HepG2 (cell line): ENCODE measurements around the gene ZNF117. TPM values are rescaled to one million over a fixed set of nuclear protein-coding genes. Genes with fewer than 3 reads are reported as not detected.

ENCODE experiments used
- DNMT1 ChIP-seq: sonication (generic); formaldehyde crosslinking; IDR thresholded peaks from 2 replicates; pipeline ENCODE4 v1.5.1; 2020; ENCODE audit warnings: mild to moderate bottlenecking, missing genetic modification reagents
- FIP1L1 ChIP-seq: fragments of 200-400 bp; formaldehyde crosslinking; IDR thresholded peaks from 2 replicates; pipeline ENCODE4 v1.6.1; 2018; ENCODE audit warnings: low read depth, mild to moderate bottlenecking, low read length, moderate library complexity, borderline replicate concordance; ENCODE audit not compliant: insufficient read depth
- FOXO1 ChIP-seq: sonication (generic); formaldehyde crosslinking; IDR thresholded peaks from 2 replicates; pipeline ENCODE4 v1.4.0; 2020; ENCODE audit warnings: missing genetic modification reagents
- NR1H2 ChIP-seq: sonication (generic); formaldehyde crosslinking; IDR thresholded peaks from 2 replicates; pipeline ENCODE4 v1.8.1; 2022; ENCODE audit warnings: low read depth, missing genetic modification reagents, borderline replicate concordance
- POLR2AphosphoS5 ChIP-seq: IDR thresholded peaks from 2 replicates; pipeline ENCODE4 v1.6.1; 2012; ENCODE audit warnings: low read depth, low read length
- ZNF530 ChIP-seq: sonication (generic); formaldehyde crosslinking; IDR thresholded peaks from 2 replicates; pipeline ENCODE4 v1.5.0; 2020; ENCODE audit warnings: low read depth, mild to moderate bottlenecking, missing genetic modification reagents
- ZNF546 ChIP-seq: sonication (generic); formaldehyde crosslinking; conservative IDR thresholded peaks from 2 replicates; pipeline ENCODE4 v1.8.1; 2023; ENCODE audit warnings: mild to moderate bottlenecking, missing genetic modification reagents
- ZNF547 ChIP-seq: sonication (generic); formaldehyde crosslinking; IDR thresholded peaks from 2 replicates; pipeline ENCODE4 v1.5.1; 2020; ENCODE audit warnings: mild to moderate bottlenecking, missing genetic modification reagents
- ZNF746 ChIP-seq: sonication (generic); formaldehyde crosslinking; IDR thresholded peaks from 2 replicates; pipeline ENCODE4 v1.8.0; 2022; ENCODE audit warnings: mild to moderate bottlenecking, missing genetic modification reagents
- ZNF768 ChIP-seq: sonication (generic); formaldehyde crosslinking; IDR thresholded peaks from 2 replicates; pipeline ENCODE4 v1.4.0; 2020; ENCODE audit warnings: missing genetic modification reagents
- ZNF772 ChIP-seq: sonication (generic); formaldehyde crosslinking; IDR thresholded peaks from 2 replicates; pipeline ENCODE4 v1.5.0; 2020; ENCODE audit warnings: mild to moderate bottlenecking, missing genetic modification reagents
- ZNF792 ChIP-seq: IDR thresholded peaks from 2 replicates; pipeline ENCODE4 v1.6.1; 2016
- ZSCAN9 ChIP-seq: IDR thresholded peaks from 2 replicates; pipeline ENCODE4 v1.6.1; 2016; ENCODE audit warnings: borderline replicate concordance
- polyA plus RNA-seq, 8 experiments: library from polyadenylated mRNA; depleted of rRNA in 3 of 8; stranded (reverse) in 7 of 8; unstranded in 1 of 8; fragments of >200 nt; fragmentation: Illumina TruSeq in 4 of 8; extraction: Trizol in 4 of 8; gene quantifications; 2 replicates each; pipeline versions ENCODE4 v1.2.1 to v1.2.3, GENCODE V29; 2011 to 2016; ENCODE audit warnings: low read depth in 4 of 8, missing spikeins in 1 of 8, mixed read lengths in 1 of 8; ENCODE audit not compliant: insufficient read depth in 1 of 8
- total RNA-seq, 5 experiments: library from RNA; depleted of rRNA; stranded (reverse); fragments of >200 nt; fragmentation: Illumina TruSeq; extraction: Trizol; gene quantifications; 2 replicates each; pipeline ENCODE4 v1.2.3, GENCODE V29; 2016; ENCODE audit warnings: low read depth in 1 of 5
- TF ChIP-seq, protein P1 (sequence below): sonication (generic); formaldehyde crosslinking; IDR thresholded peaks from 2 replicates; pipeline ENCODE4 v1.5.0; 2020; ENCODE audit warnings: mild to moderate bottlenecking, missing genetic modification reagents, moderate library complexity
- TF ChIP-seq, protein P2 (sequence below): sonication (generic); formaldehyde crosslinking; IDR thresholded peaks from 2 replicates; pipeline ENCODE4 v1.5.0; 2020; ENCODE audit warnings: missing genetic modification reagents, mild to moderate bottlenecking, borderline replicate concordance
- TF ChIP-seq, protein P3 (sequence below): sonication (generic); formaldehyde crosslinking; IDR thresholded peaks from 2 replicates; pipeline ENCODE4 v1.9.0; 2021; ENCODE audit warnings: missing genetic modification reagents, borderline replicate concordance
- TF ChIP-seq, protein P4 (sequence below): IDR thresholded peaks from 2 replicates; pipeline ENCODE4 v1.6.1; 2016; ENCODE audit warnings: missing biosample characterization, missing genetic modification reagents, low read depth
- TF ChIP-seq, protein P5 (sequence below): sonication (generic); formaldehyde crosslinking; IDR thresholded peaks from 2 replicates; pipeline ENCODE4 v1.4.0; 2020; ENCODE audit warnings: missing genetic modification reagents
- TF ChIP-seq, protein P6 (sequence below): sonication (generic); formaldehyde crosslinking; IDR thresholded peaks from 2 replicates; pipeline ENCODE4 v1.4.0; 2020; ENCODE audit warnings: mild to moderate bottlenecking, missing genetic modification reagents, borderline replicate concordance

Gene ZNF117
- total and polyA plus RNA-seq, 2 of the 13 experiments (the other 11 are each of a cell fraction or from before 2014, with no cell fraction given), result 6.6 to 20.0 TPM

DNA sequence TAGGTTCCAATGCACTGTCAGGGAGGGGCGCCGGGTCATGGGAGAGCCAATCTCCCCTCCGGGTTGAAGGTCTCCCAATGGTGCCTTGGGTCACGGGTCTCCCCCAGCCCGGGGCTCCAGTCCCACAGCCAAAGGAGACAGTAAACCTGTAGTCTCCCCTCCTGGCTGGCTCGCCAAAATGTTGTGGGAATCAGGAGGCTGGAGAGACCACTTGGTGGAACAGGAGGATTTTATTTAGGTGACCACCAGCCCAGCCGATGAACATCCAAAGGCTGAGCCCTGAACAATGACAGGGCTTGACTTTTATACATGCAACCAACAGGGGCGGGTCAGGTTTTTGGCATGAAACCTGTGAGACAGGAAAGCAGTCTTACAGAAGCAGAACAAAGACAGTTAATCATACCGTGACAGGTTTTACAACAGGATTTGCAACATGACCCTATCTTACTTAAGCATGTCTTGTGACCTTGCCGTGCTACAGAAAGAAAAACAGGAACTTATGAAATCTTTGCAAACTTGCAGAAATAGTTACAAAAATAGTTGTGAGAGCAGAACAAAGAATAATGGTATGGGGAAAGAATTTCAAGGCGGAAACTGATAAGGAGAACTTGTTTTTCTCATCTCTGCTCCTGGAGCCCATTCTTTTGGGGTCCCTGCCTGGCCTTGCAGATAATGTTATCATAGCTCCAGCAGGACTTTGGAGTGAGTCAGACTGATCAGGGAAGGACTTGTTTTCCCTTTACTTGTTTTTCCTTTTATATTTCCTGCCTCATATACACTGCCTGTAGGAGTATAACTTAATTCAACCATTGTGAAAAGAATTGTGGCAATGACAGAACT lies 8.5 kb upstream of the ZNF117 start (continued):
- no peak for TF ChIP-seq FIP1L1
- TF ChIP-seq ZNF546 (CRISPR knock-in tag), result 0 out of 2 replicates have a peak, but pooled peaks have one; percentile 58
- TF ChIP-seq ZNF530 (CRISPR knock-in tag), result no peak
- TF ChIP-seq, protein P1, sequence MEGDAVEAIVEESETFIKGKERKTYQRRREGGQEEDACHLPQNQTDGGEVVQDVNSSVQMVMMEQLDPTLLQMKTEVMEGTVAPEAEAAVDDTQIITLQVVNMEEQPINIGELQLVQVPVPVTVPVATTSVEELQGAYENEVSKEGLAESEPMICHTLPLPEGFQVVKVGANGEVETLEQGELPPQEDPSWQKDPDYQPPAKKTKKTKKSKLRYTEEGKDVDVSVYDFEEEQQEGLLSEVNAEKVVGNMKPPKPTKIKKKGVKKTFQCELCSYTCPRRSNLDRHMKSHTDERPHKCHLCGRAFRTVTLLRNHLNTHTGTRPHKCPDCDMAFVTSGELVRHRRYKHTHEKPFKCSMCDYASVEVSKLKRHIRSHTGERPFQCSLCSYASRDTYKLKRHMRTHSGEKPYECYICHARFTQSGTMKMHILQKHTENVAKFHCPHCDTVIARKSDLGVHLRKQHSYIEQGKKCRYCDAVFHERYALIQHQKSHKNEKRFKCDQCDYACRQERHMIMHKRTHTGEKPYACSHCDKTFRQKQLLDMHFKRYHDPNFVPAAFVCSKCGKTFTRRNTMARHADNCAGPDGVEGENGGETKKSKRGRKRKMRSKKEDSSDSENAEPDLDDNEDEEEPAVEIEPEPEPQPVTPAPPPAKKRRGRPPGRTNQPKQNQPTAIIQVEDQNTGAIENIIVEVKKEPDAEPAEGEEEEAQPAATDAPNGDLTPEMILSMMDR (CRISPR knock-in tag), result no peak
- 0 out of 2 replicates have a peak, but pooled peaks have one; percentile 60 for TF ChIP-seq ZNF792 (CRISPR knock-in tag)
- no peak for TF ChIP-seq ZNF768 (CRISPR knock-in tag)
- TF ChIP-seq, protein P2, sequence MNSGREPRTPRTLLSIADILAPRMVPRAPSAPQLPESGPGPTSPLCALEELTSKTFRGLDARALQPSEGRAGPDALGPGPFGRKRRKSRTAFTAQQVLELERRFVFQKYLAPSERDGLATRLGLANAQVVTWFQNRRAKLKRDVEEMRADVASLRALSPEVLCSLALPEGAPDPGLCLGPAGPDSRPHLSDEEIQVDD (CRISPR knock-in tag), result no peak
- TF ChIP-seq POLR2AphosphoS5, result no peak
- TF ChIP-seq ZNF772 (CRISPR knock-in tag), result no peak
- TF ChIP-seq, protein P3, sequence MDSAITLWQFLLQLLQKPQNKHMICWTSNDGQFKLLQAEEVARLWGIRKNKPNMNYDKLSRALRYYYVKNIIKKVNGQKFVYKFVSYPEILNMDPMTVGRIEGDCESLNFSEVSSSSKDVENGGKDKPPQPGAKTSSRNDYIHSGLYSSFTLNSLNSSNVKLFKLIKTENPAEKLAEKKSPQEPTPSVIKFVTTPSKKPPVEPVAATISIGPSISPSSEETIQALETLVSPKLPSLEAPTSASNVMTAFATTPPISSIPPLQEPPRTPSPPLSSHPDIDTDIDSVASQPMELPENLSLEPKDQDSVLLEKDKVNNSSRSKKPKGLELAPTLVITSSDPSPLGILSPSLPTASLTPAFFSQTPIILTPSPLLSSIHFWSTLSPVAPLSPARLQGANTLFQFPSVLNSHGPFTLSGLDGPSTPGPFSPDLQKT, result no peak
- TF ChIP-seq ZNF547 (CRISPR knock-in tag), result no peak
- no peak for TF ChIP-seq NR1H2
- peak; percentile 67; the same call in 1 of the 2 replicates for TF ChIP-seq ZSCAN9
- TF ChIP-seq, protein P4, sequence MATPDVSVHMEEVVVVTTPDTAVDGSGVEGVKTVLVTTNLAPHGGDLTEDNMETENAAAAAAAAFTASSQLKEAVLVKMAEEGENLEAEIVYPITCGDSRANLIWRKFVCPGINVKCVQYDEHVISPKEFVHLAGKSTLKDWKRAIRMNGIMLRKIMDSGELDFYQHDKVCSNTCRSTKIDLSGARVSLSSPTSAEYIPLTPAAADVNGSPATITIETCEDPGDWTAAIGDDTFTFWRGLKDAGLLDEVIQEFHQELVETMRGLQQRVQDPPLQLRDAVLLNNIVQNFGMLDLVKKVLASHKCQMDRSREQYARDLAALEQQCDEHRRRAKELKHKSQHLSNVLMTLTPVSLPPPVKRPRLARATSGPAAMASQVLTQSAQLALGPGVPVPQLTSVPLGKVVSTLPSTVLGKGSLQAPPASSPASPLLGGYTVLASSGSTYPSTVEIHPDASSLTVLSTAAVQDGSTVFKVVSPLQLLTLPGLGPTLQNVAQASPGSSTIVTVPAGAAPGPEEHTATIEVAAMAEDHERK, result 0 out of 2 replicates have a peak, but pooled peaks have one; percentile 15
- TF ChIP-seq DNMT1, result no peak
- no peak; the same call in 1 of the 2 replicates for TF ChIP-seq ZNF746 (CRISPR knock-in tag)
- TF ChIP-seq, protein P5, sequence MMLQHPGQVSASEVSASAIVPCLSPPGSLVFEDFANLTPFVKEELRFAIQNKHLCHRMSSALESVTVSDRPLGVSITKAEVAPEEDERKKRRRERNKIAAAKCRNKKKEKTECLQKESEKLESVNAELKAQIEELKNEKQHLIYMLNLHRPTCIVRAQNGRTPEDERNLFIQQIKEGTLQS (CRISPR knock-in tag), result peak; percentile 62; the same call in 1 of the 2 replicates
- TF ChIP-seq, protein P6, sequence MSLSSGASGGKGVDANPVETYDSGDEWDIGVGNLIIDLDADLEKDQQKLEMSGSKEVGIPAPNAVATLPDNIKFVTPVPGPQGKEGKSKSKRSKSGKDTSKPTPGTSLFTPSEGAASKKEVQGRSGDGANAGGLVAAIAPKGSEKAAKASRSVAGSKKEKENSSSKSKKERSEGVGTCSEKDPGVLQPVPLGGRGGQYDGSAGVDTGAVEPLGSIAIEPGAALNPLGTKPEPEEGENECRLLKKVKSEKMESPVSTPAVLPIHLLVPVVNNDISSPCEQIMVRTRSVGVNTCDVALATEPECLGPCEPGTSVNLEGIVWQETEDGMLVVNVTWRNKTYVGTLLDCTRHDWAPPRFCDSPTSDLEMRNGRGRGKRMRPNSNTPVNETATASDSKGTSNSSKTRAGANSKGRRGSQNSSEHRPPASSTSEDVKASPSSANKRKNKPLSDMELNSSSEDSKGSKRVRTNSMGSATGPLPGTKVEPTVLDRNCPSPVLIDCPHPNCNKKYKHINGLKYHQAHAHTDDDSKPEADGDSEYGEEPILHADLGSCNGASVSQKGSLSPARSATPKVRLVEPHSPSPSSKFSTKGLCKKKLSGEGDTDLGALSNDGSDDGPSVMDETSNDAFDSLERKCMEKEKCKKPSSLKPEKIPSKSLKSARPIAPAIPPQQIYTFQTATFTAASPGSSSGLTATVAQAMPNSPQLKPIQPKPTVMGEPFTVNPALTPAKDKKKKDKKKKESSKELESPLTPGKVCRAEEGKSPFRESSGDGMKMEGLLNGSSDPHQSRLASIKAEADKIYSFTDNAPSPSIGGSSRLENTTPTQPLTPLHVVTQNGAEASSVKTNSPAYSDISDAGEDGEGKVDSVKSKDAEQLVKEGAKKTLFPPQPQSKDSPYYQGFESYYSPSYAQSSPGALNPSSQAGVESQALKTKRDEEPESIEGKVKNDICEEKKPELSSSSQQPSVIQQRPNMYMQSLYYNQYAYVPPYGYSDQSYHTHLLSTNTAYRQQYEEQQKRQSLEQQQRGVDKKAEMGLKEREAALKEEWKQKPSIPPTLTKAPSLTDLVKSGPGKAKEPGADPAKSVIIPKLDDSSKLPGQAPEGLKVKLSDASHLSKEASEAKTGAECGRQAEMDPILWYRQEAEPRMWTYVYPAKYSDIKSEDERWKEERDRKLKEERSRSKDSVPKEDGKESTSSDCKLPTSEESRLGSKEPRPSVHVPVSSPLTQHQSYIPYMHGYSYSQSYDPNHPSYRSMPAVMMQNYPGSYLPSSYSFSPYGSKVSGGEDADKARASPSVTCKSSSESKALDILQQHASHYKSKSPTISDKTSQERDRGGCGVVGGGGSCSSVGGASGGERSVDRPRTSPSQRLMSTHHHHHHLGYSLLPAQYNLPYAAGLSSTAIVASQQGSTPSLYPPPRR (CRISPR knock-in tag), result peak; percentile 89
- TF ChIP-seq FOXO1, result peak; percentile 100
